Left renal pelvis (tissue), 4 donors: Measurements from ENCODE around the gene EMILIN1. TPM values are rescaled to one million over a fixed set of nuclear protein-coding genes. Genes with fewer than 3 reads are reported as not detected.

Experiments used
- DNase-seq, 4 donors: peaks; one replicate each; pipeline ENCODE4 v3.0.0-alpha.2; 2013; ENCODE audit warnings: low read depth in 4 of 4, low spot score in 3 of 4
- polyA plus RNA-seq, 4 donors: library from polyadenylated mRNA; unstranded; fragments of 120-200 nt; gene quantifications; one replicate each; pipeline ENCODE4 v1.2.1, GENCODE V29; 2013; ENCODE audit not compliant: insufficient read length in 4 of 4

EMILIN1 gene
- polyA plus RNA-seq, 4 donors = 67.1 to 206 (median 91.1) TPM

- no peak for DNase-seq
Measured at GRCh38 chr2:27079233-27080139, 1.1 kb downstream of the EMILIN1 start.

DNA sequence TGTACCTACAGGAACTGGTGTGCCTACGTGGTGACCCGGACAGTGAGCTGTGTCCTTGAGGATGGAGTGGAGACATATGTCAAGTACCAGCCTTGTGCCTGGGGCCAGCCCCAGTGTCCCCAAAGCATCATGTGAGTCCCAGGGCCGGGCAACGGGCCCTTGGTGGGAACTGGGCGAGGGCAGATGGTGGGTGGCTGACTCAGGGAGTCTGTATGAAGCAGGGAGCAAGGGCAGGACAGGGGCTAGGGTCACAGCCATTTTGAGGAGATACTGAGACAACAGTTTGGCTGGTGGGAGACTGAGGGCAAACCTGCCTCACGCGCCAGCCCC lies 1.7 kb downstream of the EMILIN1 start:
- DNase-seq = no peak

- DNase-seq = no peak
Measured at GRCh38 chr2:27080603-27080936, 2.2 kb downstream of the EMILIN1 start.

- DNase-seq = no peak
Measured at GRCh38 chr2:27081984-27082772, 3.8 kb downstream of the EMILIN1 start.

DNA sequence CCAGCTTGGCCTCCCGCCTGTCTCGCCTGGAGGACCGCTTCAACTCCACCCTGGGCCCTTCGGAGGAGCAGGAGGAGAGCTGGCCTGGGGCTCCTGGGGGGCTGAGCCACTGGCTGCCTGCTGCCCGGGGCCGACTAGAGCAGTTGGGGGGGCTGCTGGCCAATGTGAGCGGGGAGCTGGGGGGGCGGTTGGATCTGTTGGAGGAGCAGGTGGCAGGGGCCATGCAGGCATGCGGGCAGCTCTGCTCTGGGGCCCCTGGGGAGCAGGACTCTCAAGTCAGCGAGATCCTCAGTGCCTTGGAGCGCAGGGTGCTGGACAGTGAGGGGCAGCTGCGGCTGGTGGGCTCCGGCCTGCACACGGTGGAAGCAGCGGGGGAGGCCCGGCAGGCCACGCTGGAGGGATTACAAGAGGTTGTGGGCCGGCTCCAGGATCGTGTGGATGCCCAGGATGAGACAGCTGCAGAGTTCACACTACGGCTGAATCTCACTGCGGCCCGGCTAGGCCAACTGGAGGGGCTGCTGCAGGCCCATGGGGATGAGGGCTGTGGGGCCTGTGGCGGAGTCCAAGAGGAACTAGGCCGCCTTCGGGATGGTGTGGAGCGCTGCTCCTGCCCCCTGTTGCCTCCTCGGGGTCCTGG lies 4.5 kb downstream of the EMILIN1 start:
- no peak for DNase-seq

GRCh38 chr2:27083410-27084296 lies 5.2 kb downstream of the EMILIN1 start:
- no peak for DNase-seq

DNA sequence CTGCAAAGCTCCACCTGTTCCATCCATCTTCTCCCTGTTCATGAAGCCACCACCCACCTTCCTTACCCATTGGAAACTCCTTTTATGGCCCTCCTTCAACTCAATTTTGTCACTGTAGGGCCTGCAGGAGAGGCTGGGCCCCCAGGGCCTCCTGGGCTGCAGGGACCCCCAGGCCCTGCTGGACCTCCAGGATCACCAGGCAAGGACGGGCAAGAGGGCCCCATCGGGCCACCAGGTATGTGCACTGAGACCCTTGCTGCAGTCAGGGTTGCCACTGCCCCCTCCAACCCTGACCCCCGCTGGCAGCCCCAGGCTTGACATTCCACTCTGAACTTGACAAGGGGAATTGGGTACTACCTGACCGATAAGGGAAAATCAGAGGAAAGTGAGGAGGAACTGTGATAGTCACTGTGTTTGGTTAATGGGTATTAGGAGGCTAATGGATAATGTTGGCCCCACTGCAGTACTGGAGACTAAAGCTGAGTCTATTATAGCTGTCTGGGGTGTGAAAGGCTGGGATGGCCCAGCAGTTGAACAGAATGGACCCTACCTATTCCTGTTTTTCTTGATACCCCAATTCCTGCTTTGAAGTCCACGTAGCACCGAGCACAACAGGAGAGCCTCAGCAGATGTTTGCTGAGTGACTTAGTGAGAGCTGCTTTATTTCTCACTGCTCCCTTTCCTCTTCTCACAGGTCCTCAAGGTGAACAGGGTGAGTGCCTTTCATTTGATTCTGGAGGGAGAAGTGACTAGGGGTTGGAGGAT lies 6.1 kb downstream of the EMILIN1 start:
- DNase-seq = no peak

GRCh38 chr2:27085062-27085672 lies 6.8 kb downstream of the EMILIN1 start:
- DNase-seq = no peak

DNA sequence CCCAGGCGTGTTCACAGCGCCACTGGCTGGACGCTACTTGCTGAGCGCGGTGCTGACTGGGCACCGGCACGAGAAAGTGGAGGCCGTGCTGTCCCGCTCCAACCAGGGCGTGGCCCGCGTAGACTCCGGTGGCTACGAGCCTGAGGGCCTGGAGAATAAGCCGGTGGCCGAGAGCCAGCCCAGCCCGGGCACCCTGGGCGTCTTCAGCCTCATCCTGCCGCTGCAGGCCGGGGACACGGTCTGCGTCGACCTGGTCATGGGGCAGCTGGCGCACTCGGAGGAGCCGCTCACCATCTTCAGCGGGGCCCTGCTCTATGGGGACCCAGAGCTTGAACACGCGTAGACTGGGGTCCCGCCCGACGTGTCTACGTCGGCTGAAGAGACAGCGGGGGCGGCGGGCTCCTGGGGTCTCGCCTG lies 7.3 kb downstream of the EMILIN1 start:
- no peak for DNase-seq

GRCh38 chr2:27086090-27086723 lies 7.8 kb downstream of the EMILIN1 start:
- peak in 3 of 4 donors; percentile 88 to 90 (median 89) for DNase-seq

DNA sequence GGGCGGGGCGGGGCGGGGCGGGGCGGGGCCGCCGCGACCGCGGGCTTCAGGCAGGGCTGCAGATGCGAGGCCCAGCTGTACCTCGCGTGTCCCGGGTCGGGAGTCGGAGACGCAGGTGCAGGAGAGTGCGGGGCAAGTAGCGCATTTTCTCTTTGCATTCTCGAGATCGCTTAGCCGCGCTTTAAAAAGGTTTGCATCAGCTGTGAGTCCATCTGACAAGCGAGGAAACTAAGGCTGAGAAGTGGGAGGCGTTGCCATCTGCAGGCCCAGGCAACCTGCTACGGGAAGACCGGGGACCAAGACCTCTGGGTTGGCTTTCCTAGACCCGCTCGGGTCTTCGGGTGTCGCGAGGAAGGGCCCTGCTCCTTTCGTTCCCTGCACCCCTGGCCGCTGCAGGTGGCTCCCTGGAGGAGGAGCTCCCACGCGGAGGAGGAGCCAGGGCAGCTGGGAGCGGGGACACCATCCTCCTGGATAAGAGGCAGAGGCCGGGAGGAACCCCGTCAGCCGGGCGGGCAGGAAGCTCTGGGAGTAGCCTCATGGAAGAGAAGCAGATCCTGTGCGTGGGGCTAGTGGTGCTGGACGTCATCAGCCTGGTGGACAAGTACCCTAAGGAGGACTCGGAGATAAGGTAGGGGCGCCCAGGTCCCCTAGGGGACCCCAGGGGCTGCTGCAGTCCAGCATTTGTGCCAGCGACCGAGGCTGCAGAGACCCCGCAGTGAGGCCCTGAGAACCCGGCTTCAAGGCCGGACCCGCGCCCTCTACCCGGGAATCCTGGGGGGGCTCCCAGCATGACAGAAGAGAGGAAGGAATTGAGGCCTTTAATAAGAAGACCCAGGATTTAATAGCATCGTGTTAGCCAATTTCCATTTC lies 8.5 kb downstream of the EMILIN1 start, which contains the start of gene KHK:
Gene KHK (plus strand): TSS at position 49 of the 870 bp plus-strand sequence. CDS start 488 bp downstream, at position 537.
- DNase-seq = no peak

DNA sequence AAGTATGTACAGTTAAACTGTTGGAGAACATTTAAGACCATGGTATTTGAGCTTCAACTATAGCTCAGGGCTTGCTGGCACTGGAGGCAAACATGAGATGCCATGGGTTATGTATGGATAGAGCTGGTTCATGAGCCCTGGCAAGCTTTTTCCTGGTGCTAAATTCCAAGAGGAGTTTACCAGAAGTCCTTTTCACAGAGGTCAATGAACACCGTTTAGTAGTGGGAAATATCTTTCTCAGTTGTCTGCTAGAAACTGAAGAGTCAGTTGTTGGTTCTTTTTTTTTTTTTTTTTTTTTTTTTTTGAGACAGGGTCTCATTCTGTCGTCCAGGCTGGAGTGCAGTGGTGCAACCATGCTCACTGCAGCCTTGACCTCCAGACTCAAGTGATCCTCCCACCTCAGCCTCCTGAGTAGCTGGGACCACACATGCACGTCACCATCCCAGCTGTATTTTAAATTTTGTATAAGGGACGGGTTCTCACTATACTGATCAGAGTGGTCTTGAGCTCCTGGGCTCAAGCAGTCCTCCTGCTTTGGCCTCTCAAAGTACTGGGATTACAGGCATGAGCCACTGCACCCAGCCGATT lies 9.5 kb downstream of the EMILIN1 start:
- DNase-seq = no peak

DNA sequence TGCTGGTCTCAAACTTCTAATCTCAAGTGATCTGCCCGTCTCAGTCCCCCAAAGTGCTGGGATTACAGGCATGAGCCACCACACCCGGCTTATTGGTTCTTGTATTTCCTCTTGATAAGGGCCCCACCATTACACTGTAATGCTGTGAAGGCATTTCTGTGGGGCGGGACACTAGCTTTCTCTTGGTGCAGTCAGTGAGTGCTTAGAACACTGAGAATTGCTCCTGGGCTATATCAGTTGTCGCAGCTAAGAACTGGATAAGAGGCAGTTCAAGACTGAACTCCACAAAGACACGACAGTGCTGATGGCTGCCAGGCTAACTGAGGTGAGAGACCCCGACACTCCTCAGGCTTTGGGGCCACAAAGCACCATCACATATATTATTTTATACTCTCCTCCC lies 10.2 kb downstream of the EMILIN1 start:
- no peak for DNase-seq

- DNase-seq = no peak
Measured at GRCh38 chr2:27089111-27089954, 10.9 kb downstream of the EMILIN1 start.

DNA sequence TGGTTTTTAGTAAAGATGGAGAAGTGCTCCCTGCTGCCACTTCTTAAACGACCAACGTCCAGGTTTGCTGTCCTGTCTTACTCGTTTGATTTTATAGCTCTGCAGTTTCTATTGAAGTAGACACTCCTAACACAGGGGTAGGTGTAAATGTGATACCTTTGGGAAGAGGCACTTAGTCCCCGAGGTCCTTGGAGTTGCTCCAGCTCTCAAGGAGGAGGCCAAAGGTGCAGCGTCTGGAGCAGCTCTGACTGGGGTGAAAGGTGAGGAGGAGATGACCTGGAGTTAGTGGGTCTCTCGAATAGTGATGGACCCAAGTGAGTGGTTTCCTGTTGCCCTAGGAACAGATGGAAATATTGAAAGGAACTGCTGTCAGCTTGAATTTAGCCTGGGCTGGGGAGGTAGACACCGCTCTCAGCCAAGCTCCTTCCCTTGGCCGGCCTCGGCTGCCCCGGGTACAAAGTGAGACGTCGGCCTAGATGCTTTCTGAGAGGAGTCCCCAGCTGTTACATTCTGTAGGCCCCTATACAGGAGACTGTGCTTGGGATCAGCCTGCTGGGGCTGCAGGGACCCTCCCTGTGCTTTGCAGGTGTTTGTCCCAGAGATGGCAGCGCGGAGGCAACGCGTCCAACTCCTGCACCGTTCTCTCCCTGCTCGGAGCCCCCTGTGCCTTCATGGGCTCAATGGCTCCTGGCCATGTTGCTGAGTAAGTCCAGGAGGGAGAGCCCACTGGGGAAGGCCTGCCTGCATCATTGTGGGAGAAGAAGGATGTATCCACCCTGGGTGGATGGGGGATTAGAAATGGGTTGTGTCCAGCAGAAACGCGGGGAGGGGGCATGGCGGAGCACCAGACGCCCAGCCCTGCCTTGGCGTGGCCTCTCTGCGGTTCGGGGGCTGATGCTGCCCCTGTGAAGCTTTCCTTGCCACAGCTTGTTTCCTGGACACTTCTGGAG lies 13.6 kb downstream of the EMILIN1 start:
- DNase-seq = no peak
